ENCODE measurements around the gene DYNC2LI1. TPM values are rescaled to one million over a fixed set of nuclear protein-coding genes. Genes with fewer than 3 reads are reported as not detected.

Gene DYNC2LI1
- total RNA-seq, 3 donors from 2014 or later: 15.3 to 19.0 (median 18.1) TPM

DNA sequence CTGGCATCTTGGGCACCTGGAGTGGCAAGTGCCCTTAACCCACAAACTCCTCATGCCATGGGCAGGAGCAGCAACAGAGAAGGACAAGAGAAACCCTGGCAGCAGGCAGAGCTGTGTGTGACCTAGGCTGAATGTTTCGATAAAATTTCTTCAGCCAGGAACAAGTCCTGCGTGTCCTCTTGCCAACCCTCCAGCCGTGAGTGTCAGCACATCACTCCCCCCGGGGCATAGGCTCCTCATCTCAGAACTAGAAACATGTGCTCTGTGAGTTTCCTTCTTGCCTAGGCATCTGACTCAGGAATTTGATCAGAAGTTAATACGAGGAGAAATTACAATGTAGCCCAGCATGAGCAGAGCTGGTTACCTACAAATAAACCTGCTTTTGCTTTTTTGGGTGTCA lies 67.1 kb downstream of the DYNC2LI1 start:
- DNase-seq (no peak), ATAC-seq (no peak)
- Histone ChIP-seq H3K36me3 (ENCODE audit: low read depth) (no peaks in the 10 kb centered on the region), H3K4me3 (no peak overlapping the region), H3K4me1 (ENCODE audit: low read depth) (no peaks in the 10 kb centered on the region), H3K9me3 (no peaks in the 10 kb centered on the region)
- intact Hi-C loops (cut with DNase I, micrococcal nuclease): no loop called here
- TF ChIP-seq, protein P1, sequence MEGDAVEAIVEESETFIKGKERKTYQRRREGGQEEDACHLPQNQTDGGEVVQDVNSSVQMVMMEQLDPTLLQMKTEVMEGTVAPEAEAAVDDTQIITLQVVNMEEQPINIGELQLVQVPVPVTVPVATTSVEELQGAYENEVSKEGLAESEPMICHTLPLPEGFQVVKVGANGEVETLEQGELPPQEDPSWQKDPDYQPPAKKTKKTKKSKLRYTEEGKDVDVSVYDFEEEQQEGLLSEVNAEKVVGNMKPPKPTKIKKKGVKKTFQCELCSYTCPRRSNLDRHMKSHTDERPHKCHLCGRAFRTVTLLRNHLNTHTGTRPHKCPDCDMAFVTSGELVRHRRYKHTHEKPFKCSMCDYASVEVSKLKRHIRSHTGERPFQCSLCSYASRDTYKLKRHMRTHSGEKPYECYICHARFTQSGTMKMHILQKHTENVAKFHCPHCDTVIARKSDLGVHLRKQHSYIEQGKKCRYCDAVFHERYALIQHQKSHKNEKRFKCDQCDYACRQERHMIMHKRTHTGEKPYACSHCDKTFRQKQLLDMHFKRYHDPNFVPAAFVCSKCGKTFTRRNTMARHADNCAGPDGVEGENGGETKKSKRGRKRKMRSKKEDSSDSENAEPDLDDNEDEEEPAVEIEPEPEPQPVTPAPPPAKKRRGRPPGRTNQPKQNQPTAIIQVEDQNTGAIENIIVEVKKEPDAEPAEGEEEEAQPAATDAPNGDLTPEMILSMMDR (IDR thresholded peaks at IDR 0.05): no peak

DNA sequence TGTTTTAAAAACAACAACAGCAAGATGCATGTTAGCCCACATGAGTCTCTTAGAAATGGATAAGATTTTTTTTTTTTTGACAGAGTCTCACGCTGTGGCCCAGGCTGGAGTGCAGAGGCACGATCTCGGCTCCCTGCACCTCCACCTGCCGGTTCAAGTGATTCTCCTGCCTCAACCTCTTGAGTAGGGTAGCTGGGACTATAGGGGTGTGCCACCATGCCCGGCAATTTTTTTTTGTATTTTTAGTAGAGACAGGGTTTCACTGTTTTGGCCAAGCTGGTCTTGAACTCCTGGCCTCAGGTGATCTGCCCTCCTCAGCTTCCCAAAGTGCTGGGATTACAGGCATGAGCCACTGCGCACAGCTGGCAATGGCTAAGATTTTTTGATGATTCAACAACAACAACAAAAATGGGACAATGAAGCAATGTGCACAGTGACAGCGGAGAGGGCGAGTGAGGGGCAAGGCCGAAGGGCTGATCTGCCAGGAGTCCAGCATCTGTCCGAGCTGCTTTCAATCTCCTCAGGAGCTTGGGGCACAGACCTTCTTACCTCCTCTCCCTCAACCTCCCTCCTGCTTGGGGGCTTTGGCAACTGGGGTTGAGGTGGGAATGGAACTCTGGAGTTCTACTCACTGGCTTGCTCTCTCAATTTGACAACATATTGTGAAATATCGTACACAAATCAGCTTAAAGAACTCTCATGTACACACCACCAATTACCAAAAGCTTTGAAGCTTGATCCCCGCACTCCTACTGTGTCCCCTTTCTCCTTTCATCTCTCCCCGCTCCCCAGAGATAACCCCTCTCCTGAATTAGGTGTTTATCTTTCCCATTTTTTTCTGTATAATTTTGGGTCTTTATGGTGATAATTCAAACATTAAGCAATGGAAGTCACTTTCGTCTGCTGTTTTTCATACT lies 68.4 kb downstream of the DYNC2LI1 start:
- intact Hi-C loops (cut with DNase I, micrococcal nuclease): no loop called here
- H3K9me3 ChIP-seq: no peaks in the 10 kb centered on the region
- DNase-seq (no peak), ATAC-seq (no peak)
- no peak overlapping the region for H3K4me3 ChIP-seq
- TF ChIP-seq, protein P1 (IDR thresholded peaks at IDR 0.05): no peak
- no peaks in the 10 kb centered on the region for H3K4me1 ChIP-seq (ENCODE audit: low read depth)
- no peaks in the 10 kb centered on the region for H3K36me3 ChIP-seq (ENCODE audit: low read depth)

DNA sequence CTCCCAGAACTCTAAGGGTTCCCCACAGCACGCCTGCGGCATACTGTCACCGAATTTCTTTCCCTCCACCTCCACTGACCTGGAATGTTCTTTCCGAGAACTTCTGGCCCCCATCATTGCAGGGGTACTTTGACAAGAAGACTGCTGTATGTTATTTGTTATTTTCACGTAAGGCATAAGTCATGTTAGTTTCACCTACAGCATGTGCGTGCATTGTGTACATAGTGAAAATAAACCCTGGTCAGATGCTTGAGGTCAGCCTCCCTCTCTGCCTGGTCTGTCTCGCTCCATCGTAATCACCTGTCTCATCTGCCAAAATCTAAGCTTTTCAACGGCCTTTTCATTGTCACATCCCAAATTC lies 69.0 kb downstream of the DYNC2LI1 start:
- intact Hi-C loops (cut with DNase I, micrococcal nuclease): no loop called here
- no peak for DNase-seq

DNA sequence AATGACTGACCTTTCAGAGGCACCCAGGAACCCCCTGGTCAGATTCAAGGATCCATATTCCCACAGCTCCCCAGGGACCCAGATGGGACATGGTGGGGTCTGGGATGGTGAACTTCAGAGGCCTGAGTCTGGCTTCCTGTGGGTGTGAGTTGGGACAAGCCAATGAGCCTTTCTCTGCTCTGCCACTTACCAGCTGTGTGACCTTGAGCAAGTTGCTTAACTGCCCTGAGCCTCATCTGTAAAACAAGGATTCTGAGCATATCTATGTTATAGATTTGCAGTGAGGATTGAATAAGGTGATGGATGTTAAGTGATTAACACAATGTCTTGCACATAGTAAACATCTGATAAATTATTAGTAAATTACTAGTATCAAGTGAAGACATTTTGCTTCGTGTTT lies 71.3 kb downstream of the DYNC2LI1 start:
- DNase-seq (no peak), ATAC-seq (no peak)
- TF ChIP-seq, protein P1 (IDR thresholded peaks at IDR 0.05): no peak
- Histone ChIP-seq H3K36me3 (ENCODE audit: low read depth) (no peaks in the 10 kb centered on the region), H3K4me1 (ENCODE audit: low read depth) (no peaks in the 10 kb centered on the region), H3K9me3 (no peaks in the 10 kb centered on the region), H3K4me3 (no peak overlapping the region)
- intact Hi-C loops (cut with DNase I, micrococcal nuclease): no loop called here

More for the DNA sequence above, 69.0 kb downstream of the DYNC2LI1 start:
- TF ChIP-seq, protein P1 (IDR thresholded peaks at IDR 0.05): no peak
- ATAC-seq: no peak
- Histone ChIP-seq H3K9me3 (no peaks in the 10 kb centered on the region), H3K4me1 (ENCODE audit: low read depth) (no peaks in the 10 kb centered on the region), H3K36me3 (ENCODE audit: low read depth) (no peaks in the 10 kb centered on the region), H3K4me3 (no peak overlapping the region)

DNA sequence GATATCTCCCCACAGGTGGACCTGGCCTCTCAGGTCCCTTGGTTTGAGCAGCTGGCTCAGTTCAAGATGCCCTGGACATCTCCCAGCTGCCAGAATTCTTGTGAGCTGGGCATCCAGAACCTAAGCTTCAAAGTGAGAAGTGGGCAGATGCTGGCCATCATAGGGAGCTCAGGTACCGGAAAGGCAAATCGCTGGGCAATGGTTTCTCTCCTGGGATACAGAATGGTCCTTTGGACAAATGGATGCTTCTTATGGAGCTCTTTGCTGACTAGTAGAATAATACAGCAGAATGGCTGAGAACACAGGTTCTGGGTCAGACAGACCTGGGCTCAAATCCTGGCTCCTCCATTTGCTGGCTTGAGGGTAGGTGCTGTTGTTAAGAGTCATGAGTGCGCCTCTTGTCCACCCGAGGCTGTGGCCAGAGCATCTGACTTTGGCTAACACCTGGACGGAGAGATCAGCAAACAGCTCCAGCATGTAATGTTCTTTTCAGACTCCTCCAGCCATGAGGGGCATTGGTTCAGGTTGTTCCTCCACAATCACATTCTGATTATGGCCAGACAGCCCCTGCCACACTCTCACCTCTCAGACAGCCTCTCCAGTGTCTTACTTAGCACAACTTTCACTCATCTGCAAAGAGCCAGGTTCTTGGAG lies 72.4 kb downstream of the DYNC2LI1 start:
- ATAC-seq: no peak
- no peak for DNase-seq
- Histone ChIP-seq H3K4me1 (ENCODE audit: low read depth) (no peaks in the 10 kb centered on the region), H3K9me3 (no peaks in the 10 kb centered on the region), H3K36me3 (ENCODE audit: low read depth) (no peaks in the 10 kb centered on the region), H3K4me3 (no peak overlapping the region)
- TF ChIP-seq, protein P1 (IDR thresholded peaks at IDR 0.05): no peak
- intact Hi-C loops (cut with DNase I, micrococcal nuclease): no loop called here
